Stimulated activated CD4-positive, alpha-beta T cell treated with anti-CD3 and anti-CD28 coated beads, Interleukin-1b, Interleukin-23, amount 100 ng/mL, for 1 hour (primary cell): ENCODE results near the gene BRD9.

Experiments used
- DNase-seq, 2 donors: peaks; one replicate each; pipeline ENCODE4 v3.0.0-alpha.2; 2020; ENCODE audit warnings: low read depth in 2 of 2

The BRD9 gene

DNA sequence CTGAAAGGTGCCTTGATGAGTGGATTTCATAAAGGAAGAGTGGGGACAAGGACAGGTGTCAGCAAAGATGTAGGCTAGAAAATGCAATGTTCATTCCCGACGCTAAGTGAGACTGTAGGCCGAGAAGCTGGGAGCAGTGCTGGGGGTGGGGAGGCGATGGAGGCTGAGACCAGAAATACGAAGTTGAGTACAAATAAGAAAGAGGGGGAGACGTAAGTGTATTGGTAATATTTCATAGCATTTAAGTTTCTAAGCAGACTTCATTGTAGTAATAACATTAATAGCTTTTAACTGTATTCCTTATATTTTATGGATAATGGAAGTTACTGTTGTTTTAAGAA is 11.1 kb upstream of the BRD9 start:
- DNase-seq: no peak

DNA sequence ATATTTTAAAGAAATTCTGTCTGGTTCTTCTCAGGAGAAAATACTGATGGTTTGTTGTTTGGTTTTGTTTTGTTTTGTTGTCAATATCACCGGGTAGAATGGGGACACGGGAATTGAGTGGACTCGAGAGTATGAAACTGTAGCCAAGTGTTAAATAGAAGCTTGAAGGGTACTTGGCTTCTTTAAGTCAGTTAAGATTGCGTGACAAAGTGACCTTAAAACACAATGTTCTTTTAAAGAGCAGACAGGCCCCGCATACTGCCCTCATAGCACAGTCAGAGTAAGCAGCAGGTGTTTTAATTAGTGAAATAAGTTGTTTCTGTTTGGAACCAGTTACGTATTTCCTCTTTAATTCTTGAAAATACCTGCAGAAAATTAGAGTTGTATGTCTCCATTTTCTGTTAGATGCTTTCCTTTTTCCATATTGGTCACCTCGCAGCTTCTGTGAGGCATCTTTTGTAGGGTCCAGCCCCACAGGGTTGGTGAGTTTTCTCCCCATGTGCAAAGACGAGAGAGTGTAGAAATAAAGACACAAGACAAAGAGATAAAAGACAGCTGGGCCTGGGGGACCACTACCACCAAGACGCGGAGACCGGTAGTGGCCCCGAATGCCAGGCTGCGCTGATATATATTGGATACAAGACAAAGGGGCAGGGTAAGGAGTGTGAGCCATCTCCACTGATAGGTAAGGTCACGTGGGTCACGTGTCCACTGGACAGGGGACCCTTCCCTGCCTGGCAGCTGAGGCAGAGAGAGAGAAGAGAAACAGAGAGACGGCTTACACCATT is 9.7 kb upstream of the BRD9 start:
- no peak for DNase-seq

DNA sequence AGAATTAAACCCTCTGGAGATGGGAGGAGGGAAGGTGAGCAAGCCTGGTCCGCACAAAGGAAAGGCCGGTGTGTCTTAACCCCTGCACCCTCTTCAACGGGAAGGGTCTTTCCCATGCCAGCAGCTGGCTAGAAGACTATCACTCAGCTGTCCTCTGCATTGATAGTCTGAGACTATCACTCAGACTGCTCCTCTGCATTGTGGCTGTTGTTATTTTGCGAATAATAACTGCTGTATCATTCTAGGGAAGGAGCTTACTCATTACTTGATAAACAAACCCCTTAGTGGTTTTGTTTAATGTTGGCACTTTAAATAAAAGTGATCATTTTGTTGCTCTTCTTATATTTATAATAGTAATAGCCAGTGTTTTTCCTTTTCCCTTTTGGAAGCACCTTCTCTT is 8.2 kb upstream of the BRD9 start:
- DNase-seq: no peak

- DNase-seq: no peak
Observed at GRCh38 chr5:893711-894110, 1.1 kb upstream of the BRD9 start.

DNA sequence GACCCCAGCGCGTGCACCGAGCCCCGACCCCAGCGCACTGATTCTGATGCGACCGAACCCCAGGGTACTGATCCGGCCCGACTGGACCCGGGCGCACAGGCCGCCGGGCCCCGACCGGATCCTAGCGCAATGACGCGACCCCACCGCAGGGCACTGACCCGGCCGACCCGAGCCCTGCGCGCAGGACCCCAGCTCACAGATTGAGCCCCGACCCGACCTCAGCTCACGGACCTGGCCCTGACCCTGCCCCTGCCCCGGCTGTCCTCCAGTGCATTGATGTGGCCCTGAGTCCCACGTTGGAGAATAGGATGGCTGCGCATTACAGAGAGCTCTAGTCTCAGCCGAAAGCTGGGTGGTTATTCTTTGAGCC is 521 bp upstream of the BRD9 start:
- DNase-seq: no peak

GRCh38 chr5:891837-892393 is 686 bp downstream of the BRD9 start:
- no peak for DNase-seq

DNA sequence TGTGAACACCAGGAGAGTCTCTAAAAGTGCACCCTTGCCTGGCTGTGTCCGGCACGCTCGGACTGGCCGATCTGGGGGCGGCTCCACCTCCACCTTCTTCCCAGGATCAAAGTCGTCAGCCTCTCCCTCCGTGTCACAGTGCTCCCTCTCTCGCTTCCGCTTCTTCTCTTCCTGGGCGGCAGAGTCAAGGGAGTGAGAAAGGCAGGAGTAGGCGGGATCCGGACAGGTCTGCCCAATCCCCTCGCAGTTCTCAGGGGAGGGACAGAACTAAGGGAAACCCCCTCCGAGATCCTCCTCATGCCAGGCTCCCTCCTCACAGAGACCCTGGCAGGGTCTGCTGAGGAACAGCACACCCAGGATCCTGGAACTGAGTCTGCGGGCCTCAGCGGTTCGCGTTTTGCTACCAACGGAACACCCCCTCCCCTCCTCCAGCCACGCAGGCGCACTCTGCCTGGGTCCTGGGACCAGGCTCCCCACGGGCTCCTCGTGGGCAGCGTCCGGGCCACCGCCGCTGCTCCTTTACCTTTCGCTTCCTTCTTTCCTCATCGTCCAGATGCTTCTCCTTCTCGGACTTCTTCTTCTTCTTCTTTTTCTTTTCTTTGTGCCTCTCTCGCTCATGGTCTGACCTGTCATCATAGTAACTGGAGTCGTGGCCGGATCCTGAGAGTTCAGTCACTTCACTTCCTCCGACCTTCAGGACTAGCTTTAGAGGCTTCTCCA is 1.3 kb downstream of the BRD9 start:
- no peak for DNase-seq

- DNase-seq: no peak
Observed at GRCh38 chr5:889075-889710, 3.4 kb downstream of the BRD9 start.

DNA sequence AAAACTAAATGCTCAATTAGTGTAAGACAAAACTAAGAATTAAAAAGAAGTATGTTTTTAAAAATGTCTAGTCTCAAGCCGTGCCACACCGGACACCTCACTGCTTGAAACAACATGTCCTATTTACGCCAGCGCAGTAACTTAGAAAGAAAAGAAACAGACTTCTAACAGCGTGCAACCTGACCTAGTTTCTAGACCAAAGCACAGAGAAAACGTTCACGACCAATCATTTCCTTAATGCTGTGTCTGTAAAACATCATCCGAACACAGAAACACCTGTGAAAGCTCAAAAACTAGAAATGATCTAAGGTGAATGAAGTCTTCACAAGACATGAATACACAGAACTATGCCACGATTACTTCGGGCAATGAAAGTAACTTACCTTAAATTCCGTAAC is 4.0 kb downstream of the BRD9 start:
- no peak for DNase-seq

DNA sequence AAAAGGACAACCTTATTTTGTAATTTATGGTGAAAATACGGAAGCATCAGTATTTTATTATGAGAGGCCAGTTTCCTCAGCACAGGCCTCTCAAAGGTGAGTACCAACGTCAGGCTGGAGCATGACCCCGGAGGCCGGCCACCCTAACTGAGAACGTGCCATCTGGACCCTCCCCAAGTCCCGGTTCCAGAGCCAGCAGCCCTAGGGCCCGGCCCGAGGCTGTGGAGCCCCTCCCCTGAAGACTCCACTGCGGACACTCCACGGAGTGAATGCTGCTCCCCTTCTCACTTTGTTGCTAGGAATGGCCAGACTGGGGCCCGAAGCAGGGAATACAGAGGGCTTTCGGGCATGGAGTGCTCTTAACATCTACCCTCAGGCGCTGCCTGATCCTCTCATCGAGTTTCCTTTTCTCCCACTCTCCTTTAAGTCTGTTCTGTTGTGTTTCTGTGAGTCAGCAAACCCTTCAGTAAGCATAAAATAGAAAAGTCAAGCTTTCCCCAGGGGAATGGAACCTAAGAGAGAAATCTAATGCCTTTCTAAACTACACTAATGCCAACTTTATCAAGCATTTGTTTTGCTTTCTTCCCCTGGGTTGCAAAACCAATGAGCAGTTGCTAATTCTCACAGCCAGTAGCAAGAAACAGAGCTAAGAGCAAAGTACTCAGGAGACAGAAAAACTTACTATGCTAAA is 4.5 kb downstream of the BRD9 start:
- DNase-seq: no peak

- DNase-seq: no peak
Observed at GRCh38 chr5:886716-887325, 5.8 kb downstream of the BRD9 start.

GRCh38 chr5:886036-886435 is 6.6 kb downstream of the BRD9 start:
- no peak for DNase-seq

GRCh38 chr5:885529-885928 is 7.1 kb downstream of the BRD9 start:
- DNase-seq: no peak

GRCh38 chr5:885127-885442 is 7.5 kb downstream of the BRD9 start:
- no peak for DNase-seq

GRCh38 chr5:884345-885126 is 8.1 kb downstream of the BRD9 start:
- no peak for DNase-seq

DNA sequence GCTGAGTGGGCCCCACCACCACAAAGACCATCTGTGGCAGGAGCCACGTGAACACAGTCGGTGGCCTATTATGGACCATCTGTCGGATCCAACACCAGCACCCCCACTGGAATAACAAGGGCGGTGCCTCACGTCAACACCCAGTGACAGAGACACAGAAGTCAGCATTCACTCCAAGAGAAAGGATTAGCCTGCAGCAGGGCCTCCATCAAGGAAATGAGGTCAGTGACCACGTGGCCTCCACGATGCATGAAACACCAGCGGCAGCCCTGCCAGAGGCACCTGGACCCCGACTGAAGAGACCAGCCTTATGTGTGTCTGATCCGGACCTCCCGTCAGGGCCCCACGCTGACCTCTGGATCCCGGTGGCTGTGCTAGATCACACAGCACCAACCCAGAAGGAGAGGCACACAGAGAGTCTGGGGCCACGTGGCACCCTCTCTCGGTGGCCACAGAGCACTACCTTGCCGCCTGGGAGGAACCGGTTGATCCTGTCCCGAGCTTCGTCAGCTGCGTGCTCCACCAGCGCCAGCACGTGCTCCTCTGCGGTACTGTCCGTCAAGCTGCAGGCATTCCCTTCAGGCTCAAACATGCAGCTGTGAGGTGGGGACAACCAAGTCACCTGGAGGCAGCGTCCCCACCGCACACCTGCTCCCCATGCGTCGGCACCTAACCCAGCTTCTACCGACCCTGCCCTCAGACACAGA is 9.0 kb downstream of the BRD9 start:
- no peak for DNase-seq

DNA sequence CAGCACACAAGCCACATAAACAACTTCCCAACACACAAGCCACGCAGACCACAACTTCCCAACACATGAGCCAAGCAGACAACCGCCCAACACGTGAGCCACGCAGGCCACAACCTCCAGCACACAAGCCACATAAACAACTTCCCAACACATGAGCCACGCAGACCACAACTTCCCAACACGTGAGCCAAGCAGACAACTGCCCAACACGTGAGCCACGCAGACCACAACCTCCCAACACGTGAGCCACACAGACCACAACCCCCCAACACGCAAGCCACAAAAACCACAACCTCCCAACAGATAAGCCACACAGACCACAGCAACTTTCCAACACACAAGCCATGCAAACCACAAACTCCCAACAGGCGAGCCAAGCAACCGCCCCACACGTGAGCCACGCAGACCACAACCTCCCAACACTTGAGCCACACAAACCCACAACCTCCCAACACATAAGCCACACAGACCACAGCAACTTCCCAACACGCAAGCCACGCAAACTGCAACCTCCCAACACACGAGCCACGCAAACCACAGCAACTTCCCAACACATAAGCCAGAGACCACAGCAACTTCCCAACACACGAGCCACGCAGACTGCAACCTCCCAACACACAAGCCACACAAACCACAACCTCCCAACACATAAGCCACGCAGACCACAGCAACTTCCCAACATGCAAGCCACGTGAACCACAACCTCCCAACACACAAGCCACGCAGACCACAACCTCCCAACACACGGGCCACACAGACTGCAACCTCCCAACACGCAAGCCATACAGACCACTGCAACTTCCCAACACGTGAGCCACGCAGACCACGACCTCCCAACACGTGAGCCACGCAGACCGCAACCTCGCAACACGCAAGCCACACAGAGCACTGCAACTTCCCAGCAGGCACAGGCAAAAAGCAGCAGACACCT is 10.1 kb downstream of the BRD9 start:
- no peak for DNase-seq

GRCh38 chr5:881551-881935 is 11.1 kb downstream of the BRD9 start:
- DNase-seq: no peak

- DNase-seq: no peak
Observed at GRCh38 chr5:880816-881550, 11.6 kb downstream of the BRD9 start.
